HepG2 (cell line): Measurements from ENCODE around the gene ZNF792. TPM values are rescaled to one million over a fixed set of nuclear protein-coding genes. Genes with fewer than 3 reads are reported as not detected.

Experiments used
- BRCA1 ChIP-seq: sonication (generic); formaldehyde crosslinking; IDR thresholded peaks from 2 replicates; pipeline ENCODE4 v1.4.0; 2020; ENCODE audit warnings: missing genetic modification reagents
- DNMT3B ChIP-seq: conservative IDR thresholded peaks from 2 replicates; pipeline ENCODE4 v1.6.1; 2016; ENCODE audit warnings: missing biosample characterization, control low read depth
- FOXA3 ChIP-seq: IDR thresholded peaks from 2 replicates; pipeline ENCODE4 v1.6.1; 2016; ENCODE audit warnings: missing genetic modification reagents, missing compliant biosample characterization
- KMT2B ChIP-seq: IDR thresholded peaks from 2 replicates; pipeline ENCODE4 v1.6.1; 2016; ENCODE audit warnings: missing genetic modification reagents, missing compliant biosample characterization
- MIER3 ChIP-seq: IDR thresholded peaks from 2 replicates; pipeline ENCODE4 v1.6.1; 2016; ENCODE audit warnings: missing compliant biosample characterization, borderline replicate concordance
- NR3C1 ChIP-seq: sonication (generic); formaldehyde crosslinking; IDR thresholded peaks from 2 replicates; pipeline ENCODE4 v1.4.0; 2020; ENCODE audit warnings: missing genetic modification reagents
- RARA ChIP-seq: IDR thresholded peaks from 2 replicates; pipeline ENCODE4 v1.6.1; 2016; ENCODE audit warnings: missing genetic modification reagents, missing compliant biosample characterization
- SMARCE1 ChIP-seq: fragments of 450-650 bp; IDR thresholded peaks from 2 replicates; pipeline ENCODE4 v1.6.1; 2017; ENCODE audit warnings: borderline replicate concordance
- TAF1 ChIP-seq: sonication (generic); formaldehyde crosslinking; IDR thresholded peaks from 2 replicates; pipeline ENCODE4 v1.4.0; 2020; ENCODE audit warnings: missing genetic modification reagents
- TSC22D2 ChIP-seq: sonication (generic); formaldehyde crosslinking; IDR thresholded peaks from 2 replicates; pipeline ENCODE4 v1.5.1; 2020; ENCODE audit warnings: missing genetic modification reagents, mild to moderate bottlenecking, borderline replicate concordance
- ZFP1 ChIP-seq: IDR thresholded peaks from 2 replicates; pipeline ENCODE4 v1.6.1; 2016
- ZFYVE20 ChIP-seq: sonication (generic); formaldehyde crosslinking; IDR thresholded peaks from 2 replicates; pipeline ENCODE4 v1.8.0; 2023; ENCODE audit warnings: low read depth, mild to moderate bottlenecking, moderate library complexity, missing genetic modification reagents, borderline replicate concordance
- ZNF121 ChIP-seq: sonication (generic); formaldehyde crosslinking; IDR thresholded peaks from 2 replicates; pipeline ENCODE4 v1.5.0; 2020; ENCODE audit warnings: mild to moderate bottlenecking, missing genetic modification reagents
- ZNF276 ChIP-seq: sonication (generic); formaldehyde crosslinking; IDR thresholded peaks from 2 replicates; pipeline ENCODE4 v1.4.0; 2020; ENCODE audit warnings: mild to moderate bottlenecking, low read depth, missing genetic modification reagents
- ZNF441 ChIP-seq: sonication (generic); formaldehyde crosslinking; IDR thresholded peaks from 2 replicates; pipeline ENCODE4 v1.7.0; 2021; ENCODE audit warnings: missing genetic modification reagents, borderline replicate concordance
- ZNF460 ChIP-seq: sonication (generic); formaldehyde crosslinking; IDR thresholded peaks from 2 replicates; pipeline ENCODE4 v1.5.1; 2020; ENCODE audit warnings: missing genetic modification reagents, mild to moderate bottlenecking, borderline replicate concordance
- ZNF737 ChIP-seq: sonication (generic); formaldehyde crosslinking; IDR thresholded peaks from 2 replicates; pipeline ENCODE4 v1.5.0; 2020; ENCODE audit warnings: missing genetic modification reagents, mild to moderate bottlenecking, borderline replicate concordance
- polyA plus RNA-seq, 8 experiments: library from polyadenylated mRNA; depleted of rRNA in 3 of 8; stranded (reverse) in 7 of 8; unstranded in 1 of 8; fragments of >200 nt; fragmentation: Illumina TruSeq in 4 of 8; extraction: Trizol in 4 of 8; gene quantifications; 2 replicates each; pipeline versions ENCODE4 v1.2.1 to v1.2.3, GENCODE V29; 2011 to 2016; ENCODE audit warnings: low read depth in 4 of 8, missing spikeins in 1 of 8, mixed read lengths in 1 of 8; ENCODE audit not compliant: insufficient read depth in 1 of 8
- total RNA-seq, 5 experiments: library from RNA; depleted of rRNA; stranded (reverse); fragments of >200 nt; fragmentation: Illumina TruSeq; extraction: Trizol; gene quantifications; 2 replicates each; pipeline ENCODE4 v1.2.3, GENCODE V29; 2016; ENCODE audit warnings: low read depth in 1 of 5
- TF ChIP-seq, protein P1 (sequence below): conservative IDR thresholded peaks from 2 replicates; pipeline ENCODE4 v1.6.1; 2018; ENCODE audit warnings: missing genetic modification reagents
- TF ChIP-seq, protein P2 (sequence below): sonication (generic); formaldehyde crosslinking; conservative IDR thresholded peaks from 2 replicates; pipeline ENCODE4 v1.4.0; 2020; ENCODE audit warnings: missing genetic modification reagents
- TF ChIP-seq, protein P3 (sequence below): sonication (generic); formaldehyde crosslinking; IDR thresholded peaks from 2 replicates; pipeline ENCODE4 v1.9.0; 2021; ENCODE audit warnings: mild to moderate bottlenecking, missing genetic modification reagents

Gene ZNF792
- total and polyA plus RNA-seq, 2 of the 13 experiments (the other 11 are each of a cell fraction or from before 2014, with no cell fraction given): 5.5 to 11.5 TPM

GRCh38 chr19:35006342-35006998, 42.4 kb upstream of the ZNF792 start (continued):
- TF ChIP-seq, protein P1, sequence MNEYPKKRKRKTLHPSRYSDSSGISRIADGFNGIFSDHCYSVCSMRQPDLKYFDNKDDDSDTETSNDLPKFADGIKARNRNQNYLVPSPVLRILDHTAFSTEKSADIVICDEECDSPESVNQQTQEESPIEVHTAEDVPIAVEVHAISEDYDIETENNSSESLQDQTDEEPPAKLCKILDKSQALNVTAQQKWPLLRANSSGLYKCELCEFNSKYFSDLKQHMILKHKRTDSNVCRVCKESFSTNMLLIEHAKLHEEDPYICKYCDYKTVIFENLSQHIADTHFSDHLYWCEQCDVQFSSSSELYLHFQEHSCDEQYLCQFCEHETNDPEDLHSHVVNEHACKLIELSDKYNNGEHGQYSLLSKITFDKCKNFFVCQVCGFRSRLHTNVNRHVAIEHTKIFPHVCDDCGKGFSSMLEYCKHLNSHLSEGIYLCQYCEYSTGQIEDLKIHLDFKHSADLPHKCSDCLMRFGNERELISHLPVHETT (CRISPR knock-in tag): 0 out of 2 replicates have a peak, but pooled peaks have one; percentile 53
- no peak for TF ChIP-seq ZNF441 (CRISPR knock-in tag)
- peak; percentile 79 for TF ChIP-seq ZNF121
- TF ChIP-seq ZNF276 (CRISPR knock-in tag): no peak
- TF ChIP-seq ZNF460 (CRISPR knock-in tag): 0 out of 2 replicates have a peak, but pooled peaks have one; percentile 8
- TF ChIP-seq RARA (CRISPR knock-in tag): peak; percentile 96
- no peak for TF ChIP-seq KMT2B (CRISPR knock-in tag)
- TF ChIP-seq, protein P2, sequence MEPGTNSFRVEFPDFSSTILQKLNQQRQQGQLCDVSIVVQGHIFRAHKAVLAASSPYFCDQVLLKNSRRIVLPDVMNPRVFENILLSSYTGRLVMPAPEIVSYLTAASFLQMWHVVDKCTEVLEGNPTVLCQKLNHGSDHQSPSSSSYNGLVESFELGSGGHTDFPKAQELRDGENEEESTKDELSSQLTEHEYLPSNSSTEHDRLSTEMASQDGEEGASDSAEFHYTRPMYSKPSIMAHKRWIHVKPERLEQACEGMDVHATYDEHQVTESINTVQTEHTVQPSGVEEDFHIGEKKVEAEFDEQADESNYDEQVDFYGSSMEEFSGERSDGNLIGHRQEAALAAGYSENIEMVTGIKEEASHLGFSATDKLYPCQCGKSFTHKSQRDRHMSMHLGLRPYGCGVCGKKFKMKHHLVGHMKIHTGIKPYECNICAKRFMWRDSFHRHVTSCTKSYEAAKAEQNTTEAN: peak; percentile 88
- TF ChIP-seq TAF1 (CRISPR knock-in tag): no peak
- peak; percentile 99 for TF ChIP-seq FOXA3 (CRISPR knock-in tag)
- no peak for TF ChIP-seq NR3C1 (CRISPR knock-in tag)
- no peak for TF ChIP-seq TSC22D2 (CRISPR knock-in tag)
- TF ChIP-seq, protein P3, sequence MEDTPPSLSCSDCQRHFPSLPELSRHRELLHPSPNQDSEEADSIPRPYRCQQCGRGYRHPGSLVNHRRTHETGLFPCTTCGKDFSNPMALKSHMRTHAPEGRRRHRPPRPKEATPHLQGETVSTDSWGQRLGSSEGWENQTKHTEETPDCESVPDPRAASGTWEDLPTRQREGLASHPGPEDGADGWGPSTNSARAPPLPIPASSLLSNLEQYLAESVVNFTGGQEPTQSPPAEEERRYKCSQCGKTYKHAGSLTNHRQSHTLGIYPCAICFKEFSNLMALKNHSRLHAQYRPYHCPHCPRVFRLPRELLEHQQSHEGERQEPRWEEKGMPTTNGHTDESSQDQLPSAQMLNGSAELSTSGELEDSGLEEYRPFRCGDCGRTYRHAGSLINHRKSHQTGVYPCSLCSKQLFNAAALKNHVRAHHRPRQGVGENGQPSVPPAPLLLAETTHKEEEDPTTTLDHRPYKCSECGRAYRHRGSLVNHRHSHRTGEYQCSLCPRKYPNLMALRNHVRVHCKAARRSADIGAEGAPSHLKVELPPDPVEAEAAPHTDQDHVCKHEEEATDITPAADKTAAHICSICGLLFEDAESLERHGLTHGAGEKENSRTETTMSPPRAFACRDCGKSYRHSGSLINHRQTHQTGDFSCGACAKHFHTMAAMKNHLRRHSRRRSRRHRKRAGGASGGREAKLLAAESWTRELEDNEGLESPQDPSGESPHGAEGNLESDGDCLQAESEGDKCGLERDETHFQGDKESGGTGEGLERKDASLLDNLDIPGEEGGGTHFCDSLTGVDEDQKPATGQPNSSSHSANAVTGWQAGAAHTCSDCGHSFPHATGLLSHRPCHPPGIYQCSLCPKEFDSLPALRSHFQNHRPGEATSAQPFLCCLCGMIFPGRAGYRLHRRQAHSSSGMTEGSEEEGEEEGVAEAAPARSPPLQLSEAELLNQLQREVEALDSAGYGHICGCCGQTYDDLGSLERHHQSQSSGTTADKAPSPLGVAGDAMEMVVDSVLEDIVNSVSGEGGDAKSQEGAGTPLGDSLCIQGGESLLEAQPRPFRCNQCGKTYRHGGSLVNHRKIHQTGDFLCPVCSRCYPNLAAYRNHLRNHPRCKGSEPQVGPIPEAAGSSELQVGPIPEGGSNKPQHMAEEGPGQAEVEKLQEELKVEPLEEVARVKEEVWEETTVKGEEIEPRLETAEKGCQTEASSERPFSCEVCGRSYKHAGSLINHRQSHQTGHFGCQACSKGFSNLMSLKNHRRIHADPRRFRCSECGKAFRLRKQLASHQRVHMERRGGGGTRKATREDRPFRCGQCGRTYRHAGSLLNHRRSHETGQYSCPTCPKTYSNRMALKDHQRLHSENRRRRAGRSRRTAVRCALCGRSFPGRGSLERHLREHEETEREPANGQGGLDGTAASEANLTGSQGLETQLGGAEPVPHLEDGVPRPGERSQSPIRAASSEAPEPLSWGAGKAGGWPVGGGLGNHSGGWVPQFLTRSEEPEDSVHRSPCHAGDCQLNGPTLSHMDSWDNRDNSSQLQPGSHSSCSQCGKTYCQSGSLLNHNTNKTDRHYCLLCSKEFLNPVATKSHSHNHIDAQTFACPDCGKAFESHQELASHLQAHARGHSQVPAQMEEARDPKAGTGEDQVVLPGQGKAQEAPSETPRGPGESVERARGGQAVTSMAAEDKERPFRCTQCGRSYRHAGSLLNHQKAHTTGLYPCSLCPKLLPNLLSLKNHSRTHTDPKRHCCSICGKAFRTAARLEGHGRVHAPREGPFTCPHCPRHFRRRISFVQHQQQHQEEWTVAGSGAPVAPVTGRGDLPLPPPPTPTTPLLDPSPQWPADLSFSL (CRISPR knock-in tag): no peak
- no peak for TF ChIP-seq ZNF737 (CRISPR knock-in tag)
- no peak for TF ChIP-seq SMARCE1
- TF ChIP-seq ZFP1 (CRISPR knock-in tag): no peak
- TF ChIP-seq BRCA1 (CRISPR knock-in tag): no peak
- no peak; the same call in 1 of the 2 replicates for TF ChIP-seq DNMT3B
- no peak for TF ChIP-seq ZFYVE20 (CRISPR knock-in tag)
- TF ChIP-seq MIER3 (CRISPR knock-in tag): peak; percentile 88; the same call in 1 of the 2 replicates
